ENCODE measurements around the gene REXO1.

REXO1 gene

DNA sequence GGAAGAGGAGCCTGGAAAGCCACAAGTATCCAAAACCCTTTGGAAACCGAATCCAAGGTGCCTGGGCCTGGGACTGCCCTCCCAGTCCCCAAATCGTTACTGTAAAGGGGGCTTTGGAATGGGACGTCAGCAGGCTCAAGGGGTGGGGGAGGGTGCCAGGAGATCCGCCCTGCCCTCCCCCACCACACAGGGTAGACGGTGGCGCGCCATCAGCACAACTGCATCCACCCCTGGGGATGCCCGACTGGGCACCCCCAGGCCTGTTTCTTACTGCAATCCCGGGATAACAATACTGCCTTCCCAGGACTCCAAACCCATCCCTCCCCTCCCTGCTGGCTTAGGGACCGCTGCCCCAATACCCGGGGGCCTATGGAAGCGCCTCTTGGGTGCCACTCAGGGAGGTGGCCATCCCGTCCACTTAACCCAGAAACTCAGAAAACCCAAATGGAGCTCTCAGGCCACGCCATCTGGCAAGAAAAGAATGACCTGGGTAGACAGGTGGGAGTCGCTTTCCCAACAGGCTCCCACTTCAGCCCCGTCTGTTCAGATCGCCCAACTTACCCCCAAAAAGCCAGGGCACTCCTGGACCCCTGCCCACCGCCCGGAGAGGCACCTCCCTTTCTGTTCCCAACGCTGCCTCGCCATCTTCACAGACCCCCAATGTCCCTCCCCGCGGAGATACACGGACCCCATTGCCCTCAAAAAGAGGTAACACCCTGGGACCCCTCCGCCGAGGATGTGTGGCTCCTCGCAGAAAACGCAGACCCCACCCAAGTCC lies 12.7 kb upstream of the REXO1 start:
- DNase-seq = no peak

DNA sequence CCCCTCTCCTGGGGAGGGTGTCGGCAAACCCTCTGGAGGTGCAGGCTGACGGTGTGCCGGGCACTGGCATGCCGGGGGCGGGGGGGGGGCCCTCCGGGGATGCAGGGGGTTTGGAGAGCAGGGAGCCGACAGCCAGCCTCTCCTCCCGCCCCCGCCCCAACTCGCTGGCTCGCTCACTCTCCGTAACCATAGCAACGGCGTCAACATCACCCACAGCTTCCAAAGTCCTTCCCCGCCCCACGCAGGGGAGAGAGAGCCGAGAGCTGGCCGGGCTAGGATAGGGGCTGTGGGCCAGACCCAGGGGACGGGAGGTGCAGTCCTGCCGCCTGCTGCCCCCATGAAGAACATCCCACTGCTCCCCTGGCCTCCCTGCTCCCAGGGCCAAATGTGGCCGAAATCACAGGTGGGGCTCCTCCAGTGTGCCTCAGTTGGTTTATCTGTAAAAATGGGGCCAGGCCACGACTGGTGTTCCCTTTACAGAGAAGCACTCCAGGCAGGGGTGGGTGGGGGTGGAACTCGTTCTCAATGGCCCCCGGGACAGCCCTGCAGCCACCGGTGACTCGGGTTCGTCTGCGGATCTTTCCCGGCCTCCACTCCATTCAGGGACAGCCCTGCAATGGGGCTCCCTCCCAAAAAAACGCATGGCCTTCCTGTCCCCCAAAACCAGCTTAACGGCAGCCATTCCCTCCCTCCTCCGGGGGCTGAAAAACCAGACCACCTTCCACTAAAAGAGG lies 11.9 kb upstream of the REXO1 start:
- no peak for DNase-seq

DNA sequence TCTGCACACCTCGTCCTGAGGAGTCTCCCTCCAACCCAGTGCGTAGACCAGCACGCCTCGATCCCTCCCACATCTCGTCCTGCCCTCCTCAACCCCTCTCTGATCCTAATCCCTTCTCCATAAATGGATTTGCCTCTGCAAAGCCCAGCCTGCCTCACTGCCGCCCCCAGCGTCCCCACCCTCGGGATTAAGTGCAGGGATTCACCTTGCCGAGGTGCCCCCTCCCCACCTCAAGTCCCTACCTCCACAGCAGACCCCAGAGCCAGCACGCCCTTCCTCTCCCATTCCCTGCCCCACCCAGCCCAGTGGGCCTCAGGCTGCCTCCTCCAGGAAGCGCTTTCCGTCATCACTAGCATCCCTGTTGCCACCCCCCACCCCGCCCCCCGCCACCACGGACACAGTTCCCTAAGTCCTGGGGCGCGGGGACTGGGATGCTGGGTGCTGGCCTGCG lies 11.1 kb upstream of the REXO1 start:
- no peak for DNase-seq

DNA sequence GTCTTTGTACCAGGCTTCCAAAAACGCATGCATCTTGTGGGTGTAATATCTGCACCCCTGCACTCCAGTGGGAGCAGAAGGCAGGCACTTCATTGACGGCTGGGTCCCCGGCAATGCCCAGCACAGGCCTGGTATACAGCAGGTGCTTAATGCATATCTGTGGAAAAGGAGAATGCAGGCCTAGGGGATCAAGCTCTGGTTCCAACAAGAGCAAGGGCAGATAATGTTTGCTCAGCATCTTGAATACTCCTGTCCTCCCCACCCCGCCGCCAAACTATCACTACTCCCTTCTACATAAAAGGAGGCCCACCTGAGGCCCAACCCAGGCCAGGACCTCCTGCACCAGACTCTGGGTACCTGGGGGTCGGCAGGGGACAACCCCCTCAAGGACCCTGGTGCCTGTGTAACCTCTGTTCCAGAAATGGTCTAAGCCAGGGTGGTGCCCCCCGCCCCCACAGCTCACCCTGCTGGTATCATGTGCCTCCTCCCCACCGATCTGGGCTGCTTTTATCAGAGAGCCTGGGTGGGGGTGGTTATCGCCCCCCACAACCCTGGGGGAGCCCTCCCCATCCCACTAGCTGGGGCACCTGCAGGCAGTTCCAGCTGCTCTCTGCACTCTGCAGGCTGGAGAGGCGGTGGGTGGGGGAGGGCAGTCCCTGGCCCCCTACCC lies 10.3 kb upstream of the REXO1 start:
- DNase-seq = no peak

DNA sequence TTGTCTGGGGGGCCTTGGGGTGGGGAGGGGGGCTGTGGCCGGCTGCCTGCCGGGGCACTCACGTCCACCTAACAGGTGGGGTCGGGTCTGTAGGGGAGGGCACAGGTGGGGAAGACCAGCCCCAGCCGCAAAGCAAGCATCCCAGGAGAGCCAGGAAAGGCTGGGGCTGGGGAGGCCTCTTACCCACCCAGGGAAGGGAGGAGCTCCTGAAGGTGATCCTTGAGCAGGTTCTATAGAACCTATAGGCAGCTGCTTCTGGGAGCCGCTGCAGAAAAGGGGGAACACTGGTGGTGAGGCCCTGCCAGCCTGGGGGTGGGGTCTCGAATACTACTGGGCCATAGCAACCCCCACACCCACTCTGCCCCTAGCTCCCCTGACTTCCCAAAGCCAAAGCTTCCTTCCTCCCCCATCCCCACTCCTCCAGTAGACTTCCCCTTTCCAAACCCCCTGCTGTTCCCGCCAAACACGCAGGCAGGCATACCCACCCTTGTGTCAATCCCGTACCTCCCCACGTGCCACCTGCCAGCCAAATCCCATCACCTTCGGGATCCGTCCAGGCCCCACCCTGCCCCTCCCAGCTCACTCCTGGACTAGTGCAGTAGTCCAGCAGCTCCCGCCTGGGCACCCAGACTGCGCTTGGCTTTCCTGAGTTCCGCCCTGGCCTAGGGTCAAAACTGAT lies 9.5 kb upstream of the REXO1 start:
- DNase-seq = no peak

DNA sequence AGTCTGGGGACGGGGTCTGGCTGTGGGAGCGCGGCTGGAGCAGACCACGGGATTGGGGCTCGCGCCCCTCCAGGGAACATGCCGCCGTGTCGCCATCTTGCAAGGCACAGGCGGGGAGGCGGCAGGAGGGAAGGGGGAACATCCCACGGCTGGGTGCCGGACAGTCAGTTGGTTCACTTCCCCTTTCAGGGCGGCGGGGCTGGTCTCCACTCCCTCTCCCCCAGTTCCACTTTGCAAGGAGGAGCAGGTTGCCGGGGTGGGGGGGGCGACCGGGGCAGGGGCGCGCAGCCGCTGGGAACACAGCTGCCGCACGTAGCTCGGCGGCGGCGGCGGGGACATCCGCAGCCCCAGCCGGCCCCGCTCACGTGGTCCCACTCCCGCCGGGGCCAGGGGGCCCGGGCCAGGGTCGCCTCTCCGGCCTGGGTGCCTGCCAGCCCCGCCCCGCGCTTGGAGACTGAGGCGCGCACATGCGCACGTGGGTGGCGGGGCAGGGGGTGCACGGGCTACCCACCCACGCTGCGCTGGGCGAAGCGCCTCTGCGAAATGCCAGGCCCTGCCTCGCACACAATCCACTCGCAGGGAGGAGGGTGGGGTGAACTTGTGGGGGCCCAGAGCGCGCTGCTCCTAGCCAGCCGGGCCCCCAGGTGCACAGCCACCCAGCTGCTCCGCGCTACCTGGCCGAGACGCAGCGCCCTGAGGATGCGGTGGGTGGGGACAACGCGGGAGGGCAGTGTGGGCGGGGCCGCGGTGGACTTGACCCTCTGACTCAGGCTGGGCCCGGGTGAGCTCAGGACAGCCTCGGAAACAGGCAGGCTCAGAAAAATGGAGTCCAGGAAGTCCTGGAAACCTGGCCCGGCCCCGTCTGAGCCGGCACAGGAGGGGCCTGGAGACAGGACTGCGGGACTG lies 8.7 kb upstream of the REXO1 start:
- DNase-seq = no peak

DNA sequence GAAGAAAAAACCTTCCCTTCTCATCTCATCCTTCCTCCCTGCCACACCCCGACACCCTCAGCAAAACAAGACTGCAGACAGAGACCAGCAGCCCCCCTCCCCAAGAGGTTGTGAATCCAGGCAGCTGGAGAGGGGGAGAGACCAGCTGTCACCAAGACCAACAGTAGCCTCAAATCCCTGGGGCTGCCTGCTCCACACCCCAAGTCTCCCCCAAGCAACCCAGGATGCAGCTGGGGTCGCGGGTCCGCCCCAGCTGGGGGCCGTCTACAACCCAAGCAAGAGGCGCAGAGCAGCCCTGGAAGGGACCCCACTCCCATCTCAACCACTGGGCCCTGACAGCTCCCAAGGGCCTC lies 8.0 kb upstream of the REXO1 start:
- DNase-seq = no peak

DNA sequence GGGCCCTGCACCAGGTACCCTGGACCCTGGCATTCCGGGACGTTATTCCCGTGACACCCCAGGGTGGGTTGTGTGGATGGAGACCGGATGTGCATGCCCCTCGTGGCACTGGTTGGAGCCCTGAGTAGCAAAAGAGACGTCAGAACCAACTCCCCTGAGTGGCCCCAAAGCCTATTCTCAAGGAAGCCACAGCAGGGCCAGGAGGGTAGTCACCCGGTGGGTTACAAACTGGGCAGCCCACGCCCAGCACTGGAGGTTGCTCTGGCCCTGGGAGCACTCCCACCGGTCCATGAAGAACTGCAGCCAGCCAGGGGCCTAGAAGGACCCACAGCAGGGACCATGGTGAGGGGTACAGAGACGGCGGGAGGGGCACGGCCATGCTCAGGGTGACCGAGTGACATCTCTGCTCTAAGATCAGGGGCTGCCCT lies 7.6 kb upstream of the REXO1 start:
- DNase-seq = no peak

DNA sequence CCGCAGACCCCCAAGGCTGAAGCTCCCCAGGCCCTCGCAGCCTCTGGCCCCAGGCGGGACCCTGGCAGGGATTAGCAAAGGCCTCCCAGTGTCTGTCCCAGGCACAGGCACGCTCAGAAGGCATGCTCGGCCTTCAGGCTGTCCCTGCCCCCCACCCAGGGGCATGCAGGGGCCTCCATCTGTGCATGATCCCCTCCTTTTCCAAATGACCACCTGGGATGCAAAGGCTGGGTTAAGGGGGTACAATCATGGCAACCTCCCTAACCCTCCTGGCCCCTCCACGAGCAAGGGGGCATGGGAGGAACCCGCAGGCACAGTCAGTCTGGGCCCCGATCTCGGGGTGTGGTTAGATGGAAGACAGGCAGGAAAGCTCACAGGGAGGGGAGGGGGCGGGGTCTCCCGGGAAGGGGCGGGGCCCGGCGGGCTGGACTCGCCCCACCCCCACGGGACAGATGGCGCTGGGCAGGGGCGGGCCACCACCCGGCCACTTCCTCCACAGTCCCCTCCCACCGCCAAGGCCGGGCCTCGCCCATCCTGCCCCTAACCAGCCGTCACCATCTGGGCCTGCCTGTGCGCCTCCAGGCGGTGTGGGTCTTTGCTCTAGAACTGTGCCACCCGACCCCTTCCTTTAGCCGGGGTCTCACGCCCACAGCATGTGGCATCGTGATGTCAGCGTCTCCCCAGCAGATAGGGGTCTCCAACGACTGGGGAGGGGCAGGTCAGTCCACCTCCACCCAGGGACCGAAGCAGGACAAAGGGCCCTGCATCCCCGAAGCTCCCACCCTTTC lies 7.0 kb upstream of the REXO1 start:
- peak; percentile 78 for DNase-seq

DNA sequence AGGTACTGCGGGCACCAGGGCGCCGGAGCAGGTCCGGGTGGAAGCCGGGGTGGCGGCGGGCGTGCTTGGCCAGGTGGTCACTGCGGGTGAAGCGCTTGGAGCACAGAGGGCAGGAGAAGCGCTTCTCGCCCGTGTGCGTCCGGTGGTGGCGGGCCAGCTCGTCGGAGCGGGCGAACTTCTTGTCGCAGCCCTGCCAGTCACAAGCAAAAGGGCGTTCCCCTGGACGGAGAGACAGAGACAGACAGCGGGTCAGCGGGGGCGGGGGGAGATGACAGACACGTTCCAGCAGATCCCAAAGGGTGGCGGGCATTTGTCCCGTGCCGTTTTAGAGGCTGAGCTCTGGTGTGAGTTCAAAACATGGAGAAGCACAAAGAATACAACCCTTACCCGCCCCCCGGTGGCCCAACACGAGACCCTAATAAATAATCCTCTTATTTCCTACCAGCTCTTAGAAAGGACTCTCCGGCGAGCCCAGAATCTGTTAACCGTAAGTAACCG lies 6.3 kb upstream of the REXO1 start:
- DNase-seq = no peak

DNA sequence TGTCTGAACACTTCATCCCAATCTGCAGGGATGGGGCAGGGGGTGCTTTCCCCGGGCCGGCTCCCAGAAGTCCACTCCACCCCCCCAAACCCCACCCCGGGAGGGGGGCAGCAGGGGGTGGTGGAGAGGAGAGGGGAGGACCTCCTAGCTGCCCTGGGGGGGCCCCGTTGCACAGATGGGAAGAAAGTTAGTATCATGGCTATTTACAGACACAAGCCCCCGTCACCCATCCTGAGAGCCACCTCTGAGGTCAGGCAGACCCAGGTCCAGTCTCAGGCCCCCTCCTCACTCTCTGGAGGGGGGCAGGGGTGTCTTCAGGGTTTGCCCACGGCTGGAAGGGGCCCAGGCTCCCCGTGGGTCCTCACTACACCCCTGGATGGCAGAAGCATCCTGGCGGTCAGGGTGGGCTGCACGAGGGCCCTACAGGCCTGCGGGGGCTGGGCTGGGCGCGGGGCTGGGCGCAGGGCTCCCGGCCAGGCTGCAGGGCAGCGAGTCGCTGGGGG lies 5.8 kb upstream of the REXO1 start:
- no peak for DNase-seq

DNA sequence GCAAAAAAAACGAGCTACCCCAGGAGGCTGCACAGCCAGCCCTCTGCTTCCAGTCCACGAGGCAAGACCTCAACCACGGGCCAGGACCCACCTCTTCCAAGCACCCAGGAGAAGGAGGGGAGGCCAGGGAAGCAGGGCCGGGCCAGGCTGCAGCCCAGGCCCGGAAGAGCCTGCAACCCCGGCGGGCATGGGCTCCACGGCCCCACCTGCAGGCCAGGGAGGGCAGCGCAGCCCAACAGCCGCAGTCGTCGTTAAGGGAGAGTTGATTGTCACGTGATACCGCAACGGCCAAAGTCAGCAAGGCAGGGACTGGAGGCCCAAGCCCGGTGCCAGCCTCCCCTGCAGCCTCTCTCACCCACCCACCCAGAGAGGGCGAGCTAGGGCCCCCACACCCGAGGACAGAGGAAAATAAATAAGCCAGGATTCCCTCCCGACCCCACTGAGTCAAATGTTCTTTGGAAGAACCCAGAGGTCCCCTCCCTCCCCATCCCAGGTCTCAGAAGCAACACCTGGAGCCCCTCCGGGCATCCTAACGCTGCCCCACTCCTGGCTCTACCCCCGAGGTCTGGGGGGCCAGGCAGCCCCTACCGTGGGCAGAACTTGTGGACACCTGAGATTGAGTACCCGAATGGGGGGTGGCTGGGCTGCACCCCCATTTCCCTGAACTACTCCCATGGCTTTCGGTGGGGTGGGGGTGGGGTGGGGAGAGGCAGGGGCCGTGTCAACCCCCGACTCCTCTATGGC lies 5.2 kb upstream of the REXO1 start:
- DNase-seq = peak; percentile 75

DNA sequence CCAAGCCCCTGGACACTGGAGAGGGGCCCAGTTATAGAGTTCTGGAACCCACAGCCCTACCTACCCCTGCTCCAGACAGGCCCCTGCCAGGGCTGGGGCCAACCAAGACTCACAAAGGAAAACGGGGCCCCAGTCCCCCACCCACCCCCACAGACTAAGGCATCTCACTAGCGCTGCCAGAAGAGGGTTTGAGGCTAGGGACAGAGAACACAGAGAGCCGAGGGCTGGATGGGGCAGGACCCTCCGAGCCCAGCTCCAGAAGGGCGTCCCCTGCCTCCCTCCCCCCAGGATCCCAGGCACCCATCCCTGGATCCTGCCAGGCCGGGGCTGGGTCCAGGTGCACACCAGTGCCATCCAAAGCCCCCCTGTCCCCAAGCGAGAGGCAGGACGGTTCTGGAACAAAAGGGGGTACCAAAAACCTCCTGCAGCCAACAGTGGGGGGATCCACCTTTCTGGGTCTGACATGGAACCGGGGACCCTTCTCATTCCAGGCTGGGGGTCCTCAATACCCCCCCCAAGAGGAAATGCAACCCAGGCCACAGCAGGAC lies 4.4 kb upstream of the REXO1 start:
- no peak for DNase-seq

DNA sequence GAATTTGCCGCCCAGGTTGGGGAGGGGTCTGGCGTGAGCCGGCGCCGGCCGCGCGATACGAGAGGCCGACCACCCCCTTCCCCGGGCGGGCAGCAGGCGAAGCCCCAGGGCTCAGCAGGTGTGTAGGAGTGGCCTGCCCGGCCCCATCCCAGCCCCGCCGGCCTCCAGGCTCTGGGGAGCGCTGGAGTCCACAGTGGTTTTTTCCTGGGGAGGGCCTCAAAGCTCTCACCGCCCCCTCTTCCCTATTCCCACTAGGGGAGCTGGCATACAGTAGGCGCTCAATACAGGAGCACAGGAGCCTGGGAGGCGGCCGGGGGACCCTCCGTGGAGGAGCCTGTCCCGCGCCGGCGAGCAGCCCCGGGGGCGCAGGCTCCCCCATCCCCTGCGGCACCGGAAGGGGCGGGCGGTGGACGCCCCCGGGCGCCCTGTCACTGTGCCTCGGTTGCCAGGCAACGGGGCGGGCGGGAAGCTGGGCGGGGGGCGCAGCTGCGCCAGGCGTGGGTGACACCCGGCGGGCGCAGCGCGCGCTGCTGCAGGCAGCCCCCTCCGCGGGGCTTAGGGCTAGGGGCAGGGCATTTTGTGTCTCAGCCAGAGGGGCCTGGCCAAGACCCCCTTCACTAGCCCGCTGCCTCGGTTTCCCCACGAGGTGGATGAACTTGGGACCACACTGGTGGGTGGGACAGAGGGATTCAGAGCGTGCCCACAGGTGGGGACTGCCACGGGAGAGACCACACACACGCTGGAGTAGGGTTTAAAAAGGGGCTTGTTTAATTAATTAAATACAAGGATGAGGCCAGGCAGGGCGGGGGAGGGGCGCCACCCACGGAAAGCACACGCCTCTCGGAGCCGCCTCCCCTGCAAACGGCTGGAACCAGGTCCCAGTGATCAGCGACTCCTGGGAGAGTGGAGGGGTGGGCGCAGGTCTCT lies 3.6 kb upstream of the REXO1 start:
- DNase-seq = peak; percentile 69

DNA sequence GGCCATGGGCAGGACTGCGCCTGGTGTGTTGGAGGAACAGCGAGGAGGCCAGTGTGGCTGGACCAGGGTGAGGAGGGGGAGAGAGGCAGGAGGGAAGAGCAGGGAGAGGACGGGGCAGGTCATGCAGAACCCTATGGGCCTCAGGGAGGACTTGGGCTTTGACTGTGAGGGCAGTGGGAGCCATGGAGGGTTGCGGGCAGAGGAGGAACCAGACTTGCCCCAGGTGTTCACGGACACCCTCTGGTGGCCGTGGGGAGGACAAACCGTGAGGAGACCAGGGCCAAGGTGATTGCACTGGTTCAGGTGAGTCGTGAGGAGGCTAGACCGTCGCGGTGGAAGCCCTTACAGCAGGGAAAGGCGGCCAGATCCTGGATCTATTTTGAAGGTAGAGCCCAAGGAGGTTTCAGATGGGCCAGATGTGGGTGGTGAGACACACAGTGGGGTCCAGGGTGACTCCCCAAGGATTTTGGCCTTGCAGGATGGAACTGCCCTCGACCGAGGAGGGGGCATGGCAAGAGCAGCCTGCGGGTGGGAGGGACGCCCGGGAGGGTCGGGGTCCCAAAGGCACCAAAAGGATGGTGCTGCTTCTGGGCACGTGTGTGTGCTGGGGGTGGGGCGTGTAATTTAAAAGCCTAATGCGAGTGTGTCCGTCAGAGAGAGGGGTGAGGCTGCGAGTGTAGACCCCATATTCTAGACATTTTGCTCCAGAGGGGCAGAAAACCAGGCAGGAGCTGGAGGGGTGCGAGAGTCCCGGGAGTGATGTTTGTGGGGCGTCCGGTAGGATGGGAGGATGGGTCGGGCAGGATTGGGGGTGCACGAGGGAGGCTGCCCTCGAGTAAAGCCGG lies 2.7 kb upstream of the REXO1 start:
- no peak for DNase-seq

DNA sequence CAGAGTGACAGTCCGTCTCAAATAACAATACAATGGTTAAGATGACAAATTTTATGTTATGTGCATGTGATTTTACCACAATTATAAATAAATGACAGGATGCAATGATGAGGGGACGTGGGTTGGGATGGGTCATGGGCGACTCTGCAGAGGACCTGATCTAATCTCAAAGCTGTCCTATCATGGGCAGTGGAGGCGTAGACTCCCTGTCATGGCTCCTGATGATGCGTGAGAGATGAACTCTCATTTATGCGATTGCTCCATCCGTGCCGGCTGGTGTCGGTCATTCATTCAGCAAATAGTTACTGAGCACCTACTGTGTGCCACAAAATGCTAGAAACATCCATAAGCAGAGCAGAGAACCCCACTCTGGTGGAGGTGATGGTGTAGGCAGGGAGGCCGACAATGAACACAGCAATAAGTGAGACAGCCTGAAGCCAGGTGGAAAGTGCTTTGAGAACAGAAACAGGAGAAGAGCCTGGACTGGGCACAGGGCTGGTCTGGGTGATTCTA lies 1.7 kb upstream of the REXO1 start:
- DNase-seq = no peak

DNA sequence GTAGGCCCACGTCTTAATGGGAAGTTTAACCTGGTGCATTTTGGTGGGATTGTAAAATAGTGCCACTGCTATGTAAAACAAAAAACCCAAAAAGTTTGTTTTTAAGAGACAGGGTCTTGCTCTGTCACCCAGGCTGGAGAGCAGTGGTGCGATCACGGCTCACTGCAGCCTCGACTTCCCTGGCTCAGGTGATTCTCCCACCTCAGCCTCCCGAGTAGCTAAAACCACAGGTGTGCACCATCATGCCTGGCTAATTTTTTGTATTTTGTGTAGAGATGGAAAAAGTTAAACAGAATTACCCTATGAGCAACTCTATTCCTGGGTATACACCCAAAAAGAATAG lies 820 bp upstream of the REXO1 start:
- DNase-seq = no peak
